IPS-NIHi11 (cell line): ENCODE measurements around the gene ITM2C.
A peak's percentile ranks its signal among the peaks of the same experiment; 100 is the strongest.

Source experiments
- DNase-seq: peaks from one replicate; pipeline ENCODE4 v3.0.0; 2012; ENCODE audit warnings: mixed read lengths, low spot score

The ITM2C gene

DNA sequence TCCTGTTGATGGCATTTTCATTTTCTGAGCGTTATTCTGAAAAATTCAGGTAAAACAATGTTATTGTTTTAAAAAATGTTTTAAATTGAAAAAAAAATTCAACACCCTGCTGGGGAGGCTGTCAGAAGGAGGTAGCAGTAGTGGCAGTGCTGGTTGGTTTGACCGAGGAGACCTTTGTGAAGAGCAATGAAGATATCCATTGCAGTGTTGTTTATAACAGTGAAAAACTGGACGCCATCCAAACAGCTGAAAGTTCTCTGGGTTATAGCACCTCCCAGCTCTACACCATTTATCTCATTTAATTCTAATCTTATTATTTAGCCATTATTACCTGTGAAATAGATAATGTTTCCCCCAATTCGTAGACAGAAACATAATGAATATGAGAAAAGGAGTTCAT is 12.6 kb upstream of the ITM2C start:
- DNase-seq = no peak

DNA sequence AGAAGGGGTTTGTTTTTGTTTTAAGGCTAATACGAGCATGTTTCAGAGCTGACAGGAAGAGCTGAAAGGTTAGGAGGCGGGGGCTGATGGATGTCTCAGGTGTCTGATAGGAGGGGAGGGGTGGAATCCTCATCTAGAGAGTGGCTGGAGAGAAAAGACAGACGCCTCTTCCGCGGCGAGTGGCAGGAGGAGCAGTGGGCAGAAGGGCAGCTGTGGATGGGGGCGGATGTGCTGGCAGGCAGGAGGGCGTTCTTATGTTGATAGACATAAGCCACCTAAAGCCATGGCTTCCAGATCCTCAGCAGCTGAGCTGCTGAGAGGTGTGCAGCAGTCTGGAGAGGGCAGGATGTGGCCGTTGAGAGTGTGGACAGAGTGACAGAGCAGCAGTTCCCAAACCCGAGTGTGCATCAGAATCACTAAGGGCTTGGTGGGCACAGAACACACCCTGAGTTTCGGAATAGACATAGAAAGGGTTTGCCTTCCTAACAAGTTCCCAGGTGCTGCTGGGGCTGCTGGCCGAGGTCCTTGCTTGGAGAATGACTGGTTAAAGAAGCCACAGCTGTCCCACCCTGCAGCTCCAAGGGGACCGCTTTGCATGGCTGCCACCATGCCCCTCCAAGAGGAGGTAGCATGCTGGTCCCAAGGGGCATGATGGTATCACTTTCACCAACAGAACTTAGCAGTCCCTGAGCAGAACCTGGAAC is 3.0 kb upstream of the ITM2C start:
- peak; percentile 68 for DNase-seq

DNA sequence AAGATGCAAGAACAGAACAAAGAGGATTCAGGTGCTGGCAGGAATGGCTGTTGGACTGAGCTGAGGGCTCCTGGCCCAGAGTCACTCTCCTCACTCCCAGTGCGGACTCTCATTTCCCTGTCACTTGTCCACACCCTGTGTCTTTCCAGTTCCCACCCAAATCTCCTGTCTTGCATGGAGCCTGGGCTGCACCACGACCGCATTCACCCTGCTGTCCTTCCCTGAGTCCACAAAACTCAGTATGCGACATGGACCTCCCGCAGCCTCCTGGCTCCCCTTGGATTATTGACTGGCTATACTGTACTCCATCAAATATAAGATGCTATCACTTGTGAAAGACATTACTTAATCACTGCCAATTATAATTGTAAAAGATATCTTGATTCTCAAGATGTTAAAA is 2.5 kb upstream of the ITM2C start:
- no peak for DNase-seq

DNA sequence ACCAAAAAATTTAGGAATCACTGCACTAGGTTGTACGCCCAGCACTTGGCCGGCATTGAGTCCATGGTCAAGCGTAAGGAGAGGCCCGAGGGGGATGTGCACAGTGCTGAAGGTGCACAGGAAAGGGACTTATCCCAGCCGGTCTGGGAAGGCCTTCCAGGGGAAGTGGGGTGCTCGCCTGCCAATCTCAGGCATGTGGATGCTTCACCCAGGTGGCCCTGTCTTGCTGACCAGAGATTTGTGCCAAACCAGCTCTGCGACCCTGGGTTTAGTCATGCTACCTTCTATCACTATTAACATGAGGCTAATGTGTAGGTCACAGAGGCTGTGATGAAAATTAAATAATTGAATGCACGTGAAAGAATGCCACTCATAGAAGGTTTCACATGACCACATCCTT is 1.7 kb upstream of the ITM2C start:
- no peak for DNase-seq

DNA sequence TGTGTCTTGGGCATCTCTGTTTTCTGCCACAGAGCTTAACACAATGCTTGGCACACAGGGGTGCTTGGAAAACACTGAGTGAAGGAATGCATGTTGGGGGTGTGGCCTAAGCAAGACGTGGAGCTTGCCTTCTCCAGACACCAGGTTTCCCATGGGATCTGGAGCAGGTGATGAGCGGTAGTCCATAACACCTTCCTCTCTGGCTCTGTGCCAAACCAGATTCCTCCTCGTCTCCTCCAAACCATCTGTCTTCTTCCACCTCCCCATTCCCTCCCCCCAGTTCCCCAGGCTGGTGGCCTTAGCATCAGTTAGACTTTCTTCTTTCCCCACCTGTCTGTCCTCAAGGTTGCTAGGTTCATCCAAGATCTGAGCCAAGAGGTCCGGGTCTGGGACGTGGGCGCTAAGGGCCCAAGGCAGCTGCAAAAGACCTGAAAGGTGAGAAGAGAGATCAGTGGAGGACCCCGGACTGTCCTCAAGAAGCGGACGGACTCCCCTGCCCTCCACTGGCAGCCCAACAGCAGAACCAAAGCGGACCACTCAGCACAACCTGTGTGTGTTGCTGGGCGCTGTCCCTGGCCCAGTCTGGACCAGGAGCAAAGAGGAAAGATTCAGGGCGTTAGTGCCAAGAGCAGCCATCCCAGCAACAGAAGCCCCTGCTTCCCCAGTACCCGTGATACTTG is 1.2 kb upstream of the ITM2C start:
- no peak for DNase-seq

DNA sequence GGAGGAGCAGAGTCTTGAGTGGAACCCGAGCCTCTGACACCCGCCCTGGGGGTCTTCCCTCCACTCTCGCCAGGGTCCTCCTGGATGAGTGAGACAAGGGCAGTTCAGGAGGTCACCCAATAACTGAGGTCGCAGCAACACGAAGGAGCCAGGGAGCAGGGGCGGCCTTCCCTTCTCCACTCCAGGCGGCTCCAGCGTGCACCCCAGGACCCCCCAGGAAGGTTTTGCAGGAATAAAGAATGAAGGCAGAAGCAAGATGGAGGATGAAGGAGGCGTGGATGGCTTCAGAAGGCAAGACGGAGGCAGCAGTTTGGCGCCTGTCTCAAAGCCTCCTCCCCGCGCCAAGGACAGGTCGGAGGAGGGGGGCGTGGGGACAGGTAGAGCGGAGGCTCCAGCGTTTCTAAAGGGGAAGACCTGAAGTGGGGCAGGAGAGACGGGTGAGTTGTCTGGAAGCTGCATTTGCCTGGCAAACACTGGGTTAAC is 579 bp upstream of the ITM2C start:
- DNase-seq = no peak

DNA sequence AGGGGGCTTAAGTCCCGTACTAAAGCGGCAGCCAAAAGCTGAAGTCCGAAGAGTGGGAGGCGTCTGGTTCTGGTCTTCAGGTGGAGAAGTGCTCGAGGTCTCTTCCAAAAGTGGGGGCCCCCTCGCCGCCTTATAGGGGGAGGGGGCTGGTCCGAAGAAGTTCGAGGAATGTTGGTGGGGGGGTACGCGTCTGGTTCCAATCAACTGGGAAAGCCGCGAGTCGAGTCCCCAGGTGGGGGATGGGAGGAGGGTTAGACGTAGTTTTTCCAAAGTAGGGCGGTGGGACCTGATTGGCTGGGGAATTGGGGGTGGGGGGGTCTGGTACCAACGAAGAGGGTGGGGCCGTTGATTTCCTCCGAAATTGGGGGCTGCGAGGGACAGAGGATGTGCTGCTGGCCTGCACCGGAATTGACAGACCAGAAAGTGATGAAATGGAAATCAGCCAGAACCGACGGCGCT is 594 bp downstream of the ITM2C start:
- DNase-seq = peak; percentile 59

DNA sequence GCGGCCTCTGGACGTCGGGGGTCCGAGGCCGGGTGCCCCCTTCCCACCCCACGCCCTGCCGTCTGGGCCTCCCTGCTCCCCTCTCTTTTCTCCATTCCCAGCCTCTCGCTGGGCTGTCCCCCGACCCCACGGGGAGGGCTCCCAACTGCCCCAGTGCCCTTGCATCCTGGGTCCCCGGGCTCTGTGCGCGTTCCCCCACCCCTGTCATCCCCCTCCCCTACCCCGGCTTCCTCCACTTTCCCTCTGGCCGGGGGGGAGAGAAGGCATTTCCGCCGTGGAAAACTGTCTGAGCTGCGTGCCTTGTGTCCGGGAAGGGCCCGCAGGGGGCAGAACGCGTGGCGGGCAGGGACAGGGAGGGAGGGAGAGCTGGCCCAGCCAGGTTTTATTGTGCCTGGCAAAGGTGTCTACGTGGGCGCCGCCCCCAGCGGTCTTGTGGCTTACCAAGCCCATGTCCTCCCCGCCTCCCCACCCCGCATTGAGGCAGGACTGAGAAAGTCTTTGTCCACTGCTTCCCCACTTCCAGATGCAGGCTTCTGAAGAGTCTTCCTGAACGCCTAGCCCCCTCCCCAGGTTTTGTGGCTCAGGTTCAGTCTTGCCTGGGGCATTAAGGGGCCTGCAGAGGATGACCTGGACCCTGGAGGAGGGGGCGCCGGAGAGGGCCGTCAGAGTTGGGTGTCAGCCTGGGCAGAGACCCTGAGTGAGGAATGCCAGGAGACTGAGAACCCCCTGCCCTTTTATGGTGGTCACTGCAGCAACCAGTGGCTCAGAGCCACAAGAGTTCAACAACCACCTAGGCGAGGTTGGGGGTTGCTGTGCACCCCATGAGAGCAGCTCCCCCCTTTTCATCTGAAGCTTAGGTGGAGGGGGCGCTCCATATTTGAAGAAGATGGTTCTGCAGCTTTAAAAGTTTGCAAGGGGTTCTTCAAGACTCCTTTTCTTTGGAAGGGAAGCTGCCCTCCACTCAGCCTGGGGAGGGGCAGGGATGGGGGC is 1.3 kb downstream of the ITM2C start:
- peak; percentile 49 for DNase-seq

DNA sequence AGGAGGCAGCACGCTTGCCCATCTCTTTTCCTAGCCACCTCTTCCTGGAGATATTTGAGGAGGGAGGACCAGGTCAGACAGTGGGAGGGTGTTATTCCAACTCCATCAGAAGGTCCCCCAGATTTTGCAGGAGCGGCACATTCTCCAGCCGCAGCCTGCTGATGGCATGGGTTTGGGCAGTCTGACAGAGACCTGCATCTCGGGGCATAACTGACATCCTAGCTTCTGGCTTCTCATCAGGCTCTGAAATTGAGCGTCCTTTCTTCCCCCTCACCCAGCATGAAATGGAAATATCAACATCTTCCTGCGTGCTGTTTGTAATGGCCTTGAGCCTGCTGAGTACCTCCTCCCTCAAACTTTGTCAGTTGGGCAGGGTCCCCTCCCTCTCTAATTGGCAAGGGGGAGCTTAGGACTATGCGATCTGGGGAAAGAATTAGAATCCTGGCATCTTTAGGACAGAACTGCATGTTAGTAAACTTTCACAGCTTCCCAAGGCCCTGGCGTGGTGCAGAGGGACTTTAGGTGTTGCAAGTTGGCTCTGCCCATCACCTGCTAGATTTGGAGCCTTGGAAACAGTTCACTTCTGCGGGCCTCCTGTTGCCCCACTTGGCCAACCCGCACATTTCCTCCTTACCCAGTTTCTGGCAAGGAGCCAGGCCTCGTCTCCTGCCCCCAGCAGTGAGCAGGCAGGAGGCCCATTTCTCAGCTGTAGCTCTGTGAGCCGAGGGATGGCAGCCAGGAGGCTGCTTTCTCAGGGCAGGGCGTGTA is 2.2 kb downstream of the ITM2C start:
- DNase-seq = no peak

DNA sequence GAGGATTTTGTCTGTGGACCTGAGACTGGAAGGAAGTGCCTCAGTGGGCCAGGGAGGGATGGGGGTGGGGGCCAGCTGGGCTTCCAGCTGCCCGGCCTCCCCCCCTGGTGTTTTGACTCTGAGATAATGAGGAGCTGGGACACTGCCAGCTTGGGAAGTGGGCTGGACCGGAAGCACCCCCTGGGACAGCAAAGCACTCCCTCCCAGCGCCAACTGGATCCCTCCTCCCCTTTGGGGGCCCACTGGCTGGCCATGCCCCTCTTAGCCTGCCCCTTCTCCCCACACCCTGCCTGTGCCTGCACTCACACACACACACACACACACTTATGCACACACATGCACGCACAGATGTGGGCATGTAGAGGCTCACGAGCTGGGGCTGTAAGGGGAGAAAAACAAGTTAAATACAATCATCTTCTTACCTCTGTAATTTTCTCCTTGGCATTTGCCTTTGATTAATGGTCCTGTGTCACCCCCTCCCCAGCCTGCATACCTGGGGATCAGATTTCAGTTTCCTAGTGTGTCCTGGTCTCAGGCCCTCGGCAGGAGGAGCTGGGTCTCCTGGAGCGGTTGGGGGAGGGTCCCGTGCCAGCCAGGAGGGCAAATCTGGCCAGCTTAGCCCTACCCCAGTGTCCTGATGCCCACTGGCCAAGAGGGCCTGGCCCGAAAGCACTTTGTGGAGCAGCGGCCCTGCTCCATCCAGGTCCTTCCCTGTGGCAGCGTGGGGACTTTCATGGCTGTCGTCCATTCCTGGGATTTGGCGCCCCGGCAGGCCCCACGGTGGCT is 3.6 kb downstream of the ITM2C start:
- peak; percentile 40 for DNase-seq

DNA sequence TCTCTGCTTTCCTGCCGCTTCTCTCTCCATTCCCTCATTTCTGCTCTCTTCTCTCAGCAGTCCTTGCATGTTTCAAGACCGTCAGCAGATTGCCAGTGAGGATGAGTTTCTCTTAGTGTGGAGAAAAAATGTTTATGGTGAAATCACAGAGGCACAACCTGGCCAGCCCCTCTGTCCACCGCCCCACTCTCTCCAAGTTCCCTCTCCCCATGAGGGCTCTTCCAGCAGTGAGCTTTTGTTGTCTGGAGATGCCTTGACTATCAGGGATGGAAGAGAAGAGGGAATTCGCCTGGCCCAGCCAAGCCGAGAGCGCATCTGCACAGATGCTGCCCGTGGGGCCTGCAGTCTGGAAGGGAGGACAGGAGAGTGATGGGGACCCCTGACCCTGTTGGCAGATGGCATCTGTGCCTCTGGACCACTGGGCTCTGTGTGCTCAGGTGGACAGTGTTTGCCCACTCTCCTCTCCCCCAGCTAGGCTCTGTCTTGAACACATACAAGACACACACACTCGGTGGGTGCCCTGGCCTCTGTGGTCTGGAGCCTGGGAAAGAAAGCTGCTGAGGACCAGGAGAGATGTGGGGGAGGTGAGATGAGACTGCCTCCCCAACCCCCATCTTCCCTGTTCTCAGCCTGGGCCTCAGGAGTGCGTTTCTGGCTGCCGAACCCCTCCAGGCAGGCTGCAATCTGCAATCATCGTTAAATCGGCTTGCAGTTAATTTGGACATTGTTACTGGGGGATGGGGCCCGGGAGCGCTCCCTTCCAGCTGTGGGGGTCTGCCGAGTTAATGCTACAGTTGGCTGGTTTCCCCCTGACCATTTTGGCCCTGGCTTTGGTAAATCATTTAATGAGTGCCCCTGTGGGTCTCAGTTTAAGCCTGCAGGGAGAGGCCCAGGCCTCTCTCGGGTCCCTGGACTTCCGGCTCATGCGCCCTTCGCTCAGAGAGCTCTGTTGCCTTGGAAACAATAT is 4.5 kb downstream of the ITM2C start:
- DNase-seq = no peak

DNA sequence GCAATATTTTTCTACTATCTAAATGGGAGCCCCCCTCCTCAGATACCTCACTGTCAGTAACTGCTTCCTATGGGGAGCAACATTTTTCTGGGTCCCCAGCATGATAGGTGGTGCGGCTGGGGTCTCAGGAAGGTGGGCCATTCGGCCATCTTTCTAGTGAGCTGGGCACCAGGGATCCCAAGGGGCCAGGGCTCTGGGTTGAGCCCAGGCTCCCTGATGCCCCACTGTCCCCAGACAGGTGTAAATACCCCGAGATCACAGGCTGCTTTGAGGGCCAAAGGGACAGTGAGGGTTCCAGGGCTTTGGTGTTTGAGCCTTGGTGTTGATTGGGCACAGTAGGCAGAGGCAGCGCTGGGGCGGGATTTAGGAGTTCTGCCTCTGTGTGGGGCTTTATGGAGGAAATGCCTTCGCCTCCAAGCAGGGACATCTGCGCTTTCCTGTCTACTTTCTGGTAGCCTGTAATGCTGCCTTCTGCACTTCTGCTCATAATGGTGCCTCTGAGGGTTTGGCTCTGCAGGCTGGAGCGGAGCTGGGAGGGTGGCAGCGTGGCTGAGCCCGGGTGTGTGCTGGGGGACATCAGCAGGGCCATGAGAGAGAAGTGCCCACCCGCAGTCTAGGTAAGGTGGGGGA is 5.3 kb downstream of the ITM2C start:
- DNase-seq = no peak

DNA sequence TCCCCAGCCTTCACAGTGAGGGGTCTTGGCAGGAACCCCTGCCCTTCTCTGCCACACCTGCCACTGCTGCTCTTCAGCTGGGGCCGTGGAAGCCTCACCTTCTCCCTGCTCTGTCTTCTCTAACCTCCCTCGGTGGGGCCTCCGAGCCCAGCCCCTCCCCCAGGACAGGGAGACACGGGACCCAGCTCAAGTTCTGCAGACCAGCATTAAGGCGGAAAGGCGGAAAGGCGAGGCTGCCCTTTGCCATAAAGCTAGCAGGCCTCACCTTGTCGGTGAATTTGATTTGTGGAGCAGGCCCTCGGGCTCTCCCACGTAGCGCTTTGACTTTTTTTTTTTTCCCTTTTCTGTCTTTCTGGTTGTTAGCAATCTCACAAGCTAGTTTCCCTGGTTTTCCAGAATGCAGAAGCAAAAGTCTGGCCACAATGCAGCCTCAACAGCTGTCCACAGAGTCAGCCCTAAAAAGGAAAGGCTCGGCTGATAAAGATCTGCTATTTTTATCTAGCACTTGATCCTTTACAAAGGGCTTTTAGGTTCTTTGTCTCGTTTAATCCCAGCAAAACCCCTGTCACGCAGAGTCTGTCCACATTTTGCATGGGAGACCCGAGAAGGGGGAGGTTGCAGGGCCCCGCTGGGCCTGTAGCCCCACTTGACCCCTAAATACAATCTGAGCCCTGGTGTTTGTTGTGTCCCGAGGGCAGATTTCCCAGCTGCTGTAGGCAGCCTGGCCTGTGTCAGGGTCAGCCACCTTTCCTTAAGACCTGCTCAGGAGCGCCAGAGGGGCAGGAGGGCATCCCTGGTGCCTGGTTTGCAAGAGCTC is 6.0 kb downstream of the ITM2C start:
- no peak for DNase-seq

DNA sequence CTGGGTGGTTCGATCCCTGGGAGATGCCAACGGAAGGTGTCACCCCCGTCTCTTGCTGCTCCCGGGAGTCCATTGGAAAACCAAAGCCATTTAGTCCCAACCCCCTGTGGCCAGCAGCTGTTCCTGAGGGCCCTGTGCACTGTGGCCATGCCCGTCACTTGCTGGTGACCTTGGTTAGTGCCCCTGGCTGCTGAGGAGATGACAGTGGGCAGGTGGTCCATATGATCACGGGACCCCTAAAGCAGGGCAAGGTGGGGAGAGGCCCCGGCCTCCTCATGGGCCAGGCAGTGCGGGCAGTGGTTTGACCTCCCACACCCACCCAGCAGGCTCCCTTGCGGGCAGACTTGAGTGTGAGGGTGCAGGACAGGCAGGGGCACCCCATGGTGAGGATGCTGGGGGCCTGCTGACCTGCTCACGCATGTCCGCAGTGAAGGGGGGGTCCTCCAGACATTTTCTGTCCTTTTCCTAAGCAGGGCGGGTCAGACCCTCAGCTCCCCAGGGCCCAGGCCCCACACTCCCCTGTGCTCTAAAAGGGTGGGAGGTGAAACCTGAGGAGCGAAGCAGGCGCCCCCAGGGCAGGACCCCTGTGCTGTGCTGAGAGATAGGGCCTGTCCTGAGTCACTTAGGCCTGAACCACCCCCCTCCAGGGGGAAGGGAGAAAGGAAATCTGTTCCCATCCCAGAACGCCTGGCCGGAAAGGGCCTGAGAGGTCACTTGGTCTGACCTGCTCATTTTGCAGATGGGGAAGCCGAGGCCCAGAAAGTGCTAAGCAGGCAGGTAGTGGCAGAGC is 6.8 kb downstream of the ITM2C start:
- DNase-seq = no peak

DNA sequence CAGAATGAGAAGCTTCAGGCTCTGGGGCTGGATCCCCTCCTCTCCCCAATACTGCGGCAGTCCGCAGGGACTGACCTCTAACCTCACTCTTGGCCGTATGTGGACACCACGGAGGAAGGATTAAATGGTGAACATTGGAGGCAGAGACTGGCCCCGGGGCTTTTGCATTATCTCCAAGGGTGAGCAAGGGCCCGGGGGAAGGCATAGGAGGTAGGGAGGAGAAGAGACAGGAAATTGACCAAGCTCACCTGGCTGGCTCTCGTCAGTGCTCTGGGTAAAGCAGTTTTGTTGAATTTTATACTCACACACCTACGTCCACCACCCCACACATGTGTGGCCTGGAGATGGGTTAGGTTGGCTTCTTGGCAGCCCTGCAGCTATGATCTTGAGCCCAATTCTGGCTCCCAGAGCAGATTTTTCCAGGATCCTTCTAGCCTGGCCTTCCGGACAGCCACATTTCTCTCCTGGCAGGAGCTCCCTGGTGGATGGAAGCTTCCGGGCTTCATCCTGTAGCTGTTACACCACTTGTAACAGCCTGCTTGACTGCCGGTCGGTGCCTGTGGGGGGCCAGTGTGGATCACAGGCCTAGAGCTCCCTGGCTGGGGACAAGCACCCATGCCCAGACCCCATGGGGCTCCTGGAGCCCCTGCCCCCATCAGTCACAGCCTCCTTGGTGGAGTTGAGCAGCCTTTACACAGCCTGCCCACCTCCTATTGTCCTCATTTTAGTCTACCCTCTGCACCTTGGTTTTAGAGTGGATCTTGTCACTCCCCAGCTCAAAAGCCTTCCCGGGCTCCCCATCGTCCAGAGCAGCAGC is 7.6 kb downstream of the ITM2C start:
- no peak for DNase-seq

DNA sequence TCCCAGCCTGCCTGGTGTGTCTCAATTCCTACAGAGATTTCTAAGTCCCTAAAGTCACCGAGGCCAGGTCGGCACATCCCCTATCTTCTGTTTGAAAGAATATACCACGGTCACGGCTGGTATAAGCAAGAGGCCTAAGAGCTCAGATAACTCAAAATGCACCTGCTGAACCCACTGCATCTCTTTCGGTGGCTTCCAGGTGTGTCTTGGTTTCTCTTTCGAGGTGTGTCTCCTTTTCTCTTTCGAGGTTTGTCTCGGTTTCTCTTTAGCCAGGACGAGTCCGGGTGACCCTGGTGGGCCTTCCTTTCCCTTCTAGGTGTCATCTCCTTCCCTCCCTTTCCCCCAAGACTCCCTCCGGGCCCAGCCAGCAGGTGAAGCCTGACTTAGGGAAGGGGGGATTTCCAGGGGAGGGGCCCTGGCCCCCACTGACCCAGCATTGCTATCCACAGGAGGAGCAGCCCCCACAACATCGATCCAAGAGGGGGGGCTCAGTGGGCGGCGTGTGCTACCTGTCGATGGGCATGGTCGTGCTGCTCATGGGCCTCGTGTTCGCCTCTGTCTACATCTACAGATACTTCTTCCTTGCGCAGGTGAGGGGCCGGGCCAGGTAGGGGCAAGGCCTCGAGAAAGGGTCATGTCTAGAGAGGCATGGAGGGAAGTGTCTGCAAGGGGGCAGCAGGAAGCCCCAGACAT is 8.4 kb downstream of the ITM2C start:
- DNase-seq = no peak
